MCF 10A (cell line): Measurements from ENCODE around the gene LRP2BP. TPM values are rescaled to one million over a fixed set of nuclear protein-coding genes. Genes with fewer than 3 reads are reported as not detected.
"Not testable (repeated sequence)": the region's sequence is repeated elsewhere in the genome, so short reads cannot be mapped to it uniquely, and the experiment has no call there.

Experiments
- BruUV-seq: library from RNA; stranded (reverse); fragments of 400-500 nt; replicated peaks from 2 replicates; lab custom pipeline; 2021; lab: Mats Ljungman, UMichigan
- CTCF ChIA-PET: fragments of 300-600 bp; sonication (Branson Sonifier 250); formaldehyde crosslinking; extraction: SDS; loops from one replicate; lab custom pipeline; 2021; ENCODE audit warnings: antibody characterized with exemption, inconsistent platforms; lab: Yijun Ruan, JAX
- POLR2A ChIA-PET: fragments of 300-600, 350-650 bp; sonication (Branson Sonifier 250); formaldehyde crosslinking; extraction: SDS; loops from one replicate; lab custom pipeline; 2020; ENCODE audit warnings: antibody characterized with exemption, inconsistent platforms; lab: Yijun Ruan, JAX
- DNase-seq: peaks from one replicate; pipeline ENCODE4 v3.0.0-alpha.2; 2018; ENCODE audit not compliant: unreplicated experiment
- H3K27ac Mint-ChIP-seq: one replicate; pipeline ENCODE4 v1.8.0; 2022; ENCODE audit warnings: mild to moderate bottlenecking, low read depth, mixed read lengths; ENCODE audit not compliant: unreplicated experiment
- H3K27me3 Mint-ChIP-seq: one replicate; pipeline ENCODE4 v1.8.0; 2022; ENCODE audit warnings: mixed read lengths; ENCODE audit not compliant: insufficient read depth, unreplicated experiment
- H3K36me3 Mint-ChIP-seq: one replicate; pipeline ENCODE4 v1.8.0; 2022; ENCODE audit warnings: mild to moderate bottlenecking, moderate library complexity, mixed read lengths; ENCODE audit not compliant: insufficient read depth, unreplicated experiment
- H3K4me1 Mint-ChIP-seq: one replicate; pipeline ENCODE4 v1.8.0; 2022; ENCODE audit warnings: mixed read lengths; ENCODE audit not compliant: insufficient read depth, unreplicated experiment
- H3K4me3 Mint-ChIP-seq: one replicate; pipeline ENCODE4 v1.8.0; 2022; ENCODE audit warnings: mild to moderate bottlenecking, moderate library complexity, mixed read lengths; ENCODE audit not compliant: unreplicated experiment
- H3K9me3 Mint-ChIP-seq: one replicate; pipeline ENCODE4 v1.8.0; 2022; ENCODE audit warnings: mixed read lengths; ENCODE audit not compliant: unreplicated experiment
- CTCF ChIP-seq: fragments of 200-600 bp; IDR thresholded peaks from one replicate; pipeline ENCODE4 v1.8.0; 2022; ENCODE audit warnings: antibody characterized with exemption, mild to moderate bottlenecking; ENCODE audit not compliant: unreplicated experiment
- intact Hi-C: fragments of 100-400 bp; cut with micrococcal nuclease; formaldehyde crosslinking; loops from 2 replicates; pipeline ENCODE4 v1.14.1; 2022
- total RNA-seq: library from RNA; stranded (reverse); gene quantifications from 2 replicates; pipeline ENCODE4 v1.2.3, GENCODE V29; 2022

LRP2BP gene
- total RNA-seq, 1 experiment from 2014 or later: 0.70 TPM

DNA sequence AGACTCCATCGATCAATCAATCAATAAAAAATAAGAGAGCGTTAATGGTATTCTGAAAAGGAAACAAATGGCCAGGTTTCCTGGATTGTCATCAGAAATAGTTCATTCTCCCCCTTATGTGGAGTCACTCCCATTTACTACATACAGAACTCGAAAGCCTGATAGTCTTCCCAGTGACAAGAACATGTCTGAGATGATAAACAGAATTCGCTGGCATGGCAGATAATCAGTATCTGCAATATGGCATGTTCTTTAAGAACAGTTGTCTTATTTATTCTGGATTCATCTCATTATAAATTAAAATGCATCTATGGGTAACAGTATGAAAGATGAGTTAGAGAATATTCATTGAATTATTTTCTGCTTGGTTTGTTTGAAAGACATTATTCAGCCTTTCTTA lies 61.4 kb downstream of the LRP2BP start:
- intact Hi-C loops: no loop called here
- Mint-ChIP-seq H3K27ac (no peak overlapping the region), H3K27me3 (no peaks in the 10 kb centered on the region), H3K9me3 (peaks cover 8% of the 10 kb centered on the region), H3K4me3 (no peak overlapping the region), H3K36me3 (peaks cover 12% of the 10 kb centered on the region), H3K4me1 (no peaks in the 10 kb centered on the region)
- CTCF ChIA-PET: interaction anchor here (0.6 kb wide), 1 partner anchor 398 kb away, joined by 3 read pairs; no protein-coding TSS in a partner anchor
- no peak for DNase-seq
- no peak for TF ChIP-seq CTCF
- BruUV-seq: no TSS peak
- POLR2A ChIA-PET: no interaction called here

DNA sequence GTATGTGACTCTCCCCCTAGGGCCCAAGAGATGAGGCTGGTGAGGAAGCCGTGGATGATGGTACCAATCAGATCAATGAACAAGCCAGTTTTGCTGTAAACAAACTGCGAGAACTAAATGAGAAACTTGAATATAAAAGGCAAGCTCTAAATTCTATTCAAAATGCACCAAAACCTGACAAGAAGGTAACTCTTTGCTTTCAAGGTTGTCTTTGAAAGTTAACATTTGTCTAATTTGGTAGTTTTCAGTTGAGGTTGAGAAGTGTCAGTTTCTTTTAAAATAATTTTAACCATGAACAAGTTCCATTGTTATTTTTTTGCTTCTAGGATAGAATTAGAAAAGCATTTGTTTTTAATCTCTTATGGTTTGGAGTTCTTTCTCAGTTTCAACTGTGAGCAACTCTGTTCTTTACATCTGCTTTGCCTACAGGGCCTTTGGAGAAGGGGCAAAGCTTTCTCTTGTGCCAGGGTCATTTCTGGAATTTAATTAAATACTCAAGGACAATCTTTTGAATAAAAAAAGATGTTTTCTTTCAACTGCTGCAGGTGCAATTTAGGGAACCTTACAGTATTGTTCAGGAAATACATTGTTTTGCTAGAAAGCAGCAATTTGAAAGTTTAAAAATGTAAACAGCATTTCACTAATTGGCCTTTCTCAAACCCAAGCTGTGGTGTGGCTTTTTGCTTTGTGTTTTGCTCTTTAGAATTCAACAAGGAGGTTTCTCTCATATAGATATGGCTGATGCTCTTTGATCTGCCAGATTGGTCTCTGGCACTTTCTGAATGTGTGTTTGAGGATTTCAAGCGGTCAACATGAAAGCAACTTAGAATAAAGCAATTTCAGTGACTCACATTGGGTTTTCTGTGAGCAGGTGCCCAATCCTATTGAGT lies 62.9 kb downstream of the LRP2BP start:
- Mint-ChIP-seq H3K4me1 (no peaks in the 10 kb centered on the region), H3K4me3 (no peak overlapping the region), H3K9me3 (no peaks in the 10 kb centered on the region), H3K36me3 (peaks cover under 1% of the 10 kb centered on the region), H3K27me3 (no peaks in the 10 kb centered on the region), H3K27ac (no peak overlapping the region)
- ChIA-PET POLR2A (no interaction called here), CTCF (interaction anchor here (0.7 kb wide), 1 partner anchor 9 kb away, joined by 3 read pairs; no protein-coding TSS in a partner anchor)
- intact Hi-C loops: no loop called here
- no TSS peak for BruUV-seq
- DNase-seq: no peak
- TF ChIP-seq CTCF: no peak

DNA sequence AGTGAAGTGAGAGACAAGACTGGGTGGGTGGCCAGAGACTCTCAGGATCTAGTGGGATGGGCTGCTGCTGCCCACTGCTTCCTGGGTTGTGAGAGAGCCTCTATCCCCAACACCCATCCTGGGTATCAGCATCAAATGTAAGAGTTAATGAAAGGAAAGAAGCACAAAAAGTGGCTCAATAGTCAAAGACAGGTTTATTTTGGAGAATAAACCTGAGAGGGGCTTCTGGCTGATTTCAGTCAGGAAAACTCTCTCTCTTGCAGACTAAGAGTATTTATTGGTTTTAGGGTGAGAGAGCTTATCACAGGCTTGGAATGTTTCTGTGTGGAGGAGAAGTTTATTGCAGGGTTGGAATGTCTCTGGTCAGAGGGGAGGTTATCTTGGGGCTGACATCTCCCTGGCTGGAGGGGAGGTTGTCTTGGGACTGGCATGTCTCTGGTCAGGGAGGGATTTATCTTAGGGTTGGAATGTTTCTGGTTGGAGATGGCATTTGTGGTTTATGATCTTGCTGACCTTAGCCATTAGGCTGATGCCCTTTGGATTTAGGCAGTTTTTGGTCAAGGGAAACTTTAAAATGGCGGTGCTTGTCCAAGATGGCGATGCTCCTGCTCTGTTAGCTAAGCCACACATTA lies 65.7 kb downstream of the LRP2BP start:
- H3K27ac Mint-ChIP-seq, H3K9me3 Mint-ChIP-seq, H3K4me1 Mint-ChIP-seq, intact Hi-C loops, H3K27me3 Mint-ChIP-seq, BruUV-seq, POLR2A ChIA-PET, H3K4me3 Mint-ChIP-seq, DNase-seq, H3K36me3 Mint-ChIP-seq: not testable (repeated sequence)
- CTCF ChIA-PET: interaction anchor here (1.1 kb wide), 1 partner anchor 16 kb away, joined by 5 read pairs; no protein-coding TSS in a partner anchor

- no peak for TF ChIP-seq CTCF
- Mint-ChIP-seq H3K36me3 (no peaks in the 10 kb centered on the region), H3K4me3 (no peak overlapping the region), H3K4me1 (no peaks in the 10 kb centered on the region), H3K9me3 (no peaks in the 10 kb centered on the region), H3K27me3 (no peaks in the 10 kb centered on the region), H3K27ac (no peak overlapping the region)
- no TSS peak for BruUV-seq
- no peak for DNase-seq
- ChIA-PET POLR2A (no interaction called here), CTCF (interaction anchor here (0.9 to 1.1 kb wide), 2 partner anchors 18 to 708 kb away, joined by 3 to 5 read pairs; no protein-coding TSS in a partner anchor)
- intact Hi-C loops: no loop called here
Observed at GRCh38 chr4:185328586-185328985, 67.1 kb downstream of the LRP2BP start.

- H3K4me3 Mint-ChIP-seq, CTCF ChIA-PET, DNase-seq, H3K4me1 Mint-ChIP-seq, intact Hi-C loops, H3K9me3 Mint-ChIP-seq, H3K27me3 Mint-ChIP-seq, BruUV-seq, H3K27ac Mint-ChIP-seq, POLR2A ChIA-PET: not testable (repeated sequence)
- H3K36me3 Mint-ChIP-seq: peaks cover 16% of the 10 kb centered on the region
Observed at GRCh38 chr4:185325721-185326120, 70.0 kb downstream of the LRP2BP start.

GRCh38 chr4:185324361-185324760 lies 71.4 kb downstream of the LRP2BP start:
- H3K4me1 Mint-ChIP-seq, BruUV-seq, H3K27ac Mint-ChIP-seq, H3K4me3 Mint-ChIP-seq, POLR2A ChIA-PET, CTCF ChIA-PET, DNase-seq, H3K9me3 Mint-ChIP-seq, intact Hi-C loops, H3K27me3 Mint-ChIP-seq: not testable (repeated sequence)
- peaks cover 16% of the 10 kb centered on the region for H3K36me3 Mint-ChIP-seq
